ENCODE measurements around the gene KAZN.
"Not testable (repeated sequence)": the region's sequence is repeated elsewhere in the genome, so short reads cannot be mapped to it uniquely, and the experiment has no call there.

KAZN gene

DNA sequence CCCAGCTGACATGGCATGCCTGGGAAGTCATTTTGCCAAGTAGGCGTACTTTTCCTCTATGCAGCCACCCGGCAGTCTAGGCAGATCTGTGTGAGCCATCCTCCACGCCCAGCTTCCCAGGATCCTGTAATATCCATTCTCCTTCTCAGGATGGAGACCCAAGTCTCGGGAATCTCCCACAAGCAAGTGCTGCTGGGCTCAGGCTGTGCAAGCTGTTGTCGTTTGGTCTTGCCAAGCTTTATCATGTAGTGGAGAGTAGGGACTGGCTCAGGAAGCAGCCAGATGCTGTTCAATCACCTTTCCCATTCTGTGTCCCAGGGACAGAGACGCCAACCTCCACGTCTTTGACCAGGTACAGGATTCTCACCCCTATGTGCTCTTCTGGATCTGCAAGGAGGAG, 363.9 kb downstream of the KAZN start:
- DNase-seq = no peak

DNA sequence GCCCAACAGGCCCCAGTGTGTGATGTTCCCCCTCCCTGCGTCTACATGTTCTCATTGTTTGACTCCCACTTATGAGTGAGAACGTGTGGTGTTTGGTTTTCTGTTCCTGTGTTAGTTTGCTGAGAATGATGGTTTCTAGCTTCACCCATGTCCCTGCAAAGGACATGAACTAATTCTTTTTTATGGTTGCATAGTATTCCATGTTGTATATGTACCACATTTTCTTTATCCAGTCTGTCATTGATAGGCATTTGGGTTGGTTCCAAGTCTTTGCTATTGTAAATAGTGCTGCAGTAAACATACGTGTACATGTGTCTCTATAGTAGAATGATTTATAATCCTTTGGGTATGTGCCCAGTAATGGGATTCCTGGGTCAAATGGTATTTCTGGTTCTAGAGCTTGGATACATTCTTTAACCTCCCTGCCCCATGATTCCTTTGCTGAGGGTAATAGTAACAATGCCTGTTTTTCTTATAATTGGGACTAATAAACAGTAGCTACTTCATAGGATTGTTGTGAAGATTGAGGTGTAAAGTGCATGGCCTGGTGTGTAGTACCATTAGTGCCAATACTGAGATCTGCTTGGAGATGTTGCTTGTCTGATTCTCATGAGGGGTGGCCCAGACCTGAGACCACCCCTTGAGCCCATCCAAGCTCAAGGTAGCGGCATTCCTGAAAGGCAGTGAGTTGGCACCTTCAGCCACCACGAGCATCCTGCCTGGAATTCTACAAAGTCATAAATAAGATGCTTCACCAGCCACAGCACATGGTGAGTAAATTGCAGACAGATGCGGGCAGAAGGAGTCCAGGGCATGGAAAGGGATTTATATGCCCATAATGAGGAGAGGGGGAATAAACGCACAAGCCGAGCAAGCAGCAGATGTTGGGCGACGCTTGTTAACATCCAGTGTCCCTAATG, 365.6 kb downstream of the KAZN start:
- DNase-seq = not testable (repeated sequence)

DNA sequence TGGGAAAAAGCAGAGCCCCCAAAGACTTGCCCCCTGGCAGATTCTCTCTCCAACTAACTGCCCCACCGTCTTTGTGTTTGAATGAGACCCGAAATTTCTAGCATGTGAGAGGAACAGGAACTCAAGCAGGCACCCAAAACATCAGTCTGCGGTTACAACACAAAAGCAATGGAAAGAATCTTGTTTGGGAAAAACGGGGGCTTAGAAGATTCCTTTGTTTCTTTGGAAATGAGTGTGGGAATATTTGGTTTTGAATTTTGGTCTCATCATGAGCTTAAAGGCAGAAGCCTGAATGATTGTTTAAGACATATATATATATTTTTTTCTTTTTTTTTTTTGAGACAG, 366.2 kb downstream of the KAZN start:
- DNase-seq = no peak

DNA sequence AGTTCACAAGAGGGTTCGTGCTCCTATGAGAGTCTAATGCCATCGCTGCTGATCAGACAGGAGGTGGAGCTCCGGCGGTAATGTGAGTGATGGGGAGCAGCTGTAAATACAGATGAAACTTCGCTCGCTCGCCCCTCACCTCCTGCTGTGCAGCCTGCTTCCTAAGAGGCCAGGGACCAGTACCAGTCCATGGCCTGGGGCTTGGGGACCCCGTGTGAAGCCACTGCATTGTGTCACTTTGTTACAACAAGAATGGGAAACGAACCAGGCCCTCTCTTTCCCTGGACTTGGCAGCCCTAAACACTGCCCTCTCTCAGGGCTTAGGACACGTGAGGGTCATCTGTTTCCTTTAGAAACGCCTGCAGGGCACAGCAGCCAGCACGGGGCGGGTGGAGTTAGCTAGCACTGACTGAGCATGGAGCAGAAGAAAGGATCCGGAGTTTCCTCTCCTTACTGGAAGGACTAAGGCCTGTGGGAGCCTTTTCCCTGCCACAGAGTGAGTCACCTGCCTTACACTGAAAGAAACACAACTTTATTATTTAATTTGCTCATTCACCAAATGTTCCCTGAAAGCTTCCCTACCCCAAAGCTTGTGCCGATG, 369.9 kb downstream of the KAZN start:
- DNase-seq = no peak

DNA sequence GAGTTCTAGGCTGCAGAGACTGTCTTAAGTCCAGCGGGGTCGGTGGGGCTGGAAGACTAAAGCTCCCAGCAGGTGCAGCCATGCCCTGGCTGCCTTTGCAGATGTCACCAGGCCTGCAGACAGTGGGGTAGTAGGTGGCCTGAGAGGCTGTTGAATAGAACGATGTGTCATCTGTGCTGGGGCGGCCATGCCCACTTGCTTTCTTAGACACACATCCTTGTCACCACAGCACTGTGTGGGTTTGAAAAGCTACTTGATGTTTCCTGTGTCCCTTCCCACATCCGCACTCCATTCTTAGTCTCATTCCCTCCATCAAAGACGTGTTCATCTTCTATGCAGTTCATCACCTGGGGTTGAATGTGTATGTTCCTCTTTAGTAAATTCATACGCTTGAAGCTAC, 370.5 kb downstream of the KAZN start:
- peak; percentile 56 for DNase-seq

DNA sequence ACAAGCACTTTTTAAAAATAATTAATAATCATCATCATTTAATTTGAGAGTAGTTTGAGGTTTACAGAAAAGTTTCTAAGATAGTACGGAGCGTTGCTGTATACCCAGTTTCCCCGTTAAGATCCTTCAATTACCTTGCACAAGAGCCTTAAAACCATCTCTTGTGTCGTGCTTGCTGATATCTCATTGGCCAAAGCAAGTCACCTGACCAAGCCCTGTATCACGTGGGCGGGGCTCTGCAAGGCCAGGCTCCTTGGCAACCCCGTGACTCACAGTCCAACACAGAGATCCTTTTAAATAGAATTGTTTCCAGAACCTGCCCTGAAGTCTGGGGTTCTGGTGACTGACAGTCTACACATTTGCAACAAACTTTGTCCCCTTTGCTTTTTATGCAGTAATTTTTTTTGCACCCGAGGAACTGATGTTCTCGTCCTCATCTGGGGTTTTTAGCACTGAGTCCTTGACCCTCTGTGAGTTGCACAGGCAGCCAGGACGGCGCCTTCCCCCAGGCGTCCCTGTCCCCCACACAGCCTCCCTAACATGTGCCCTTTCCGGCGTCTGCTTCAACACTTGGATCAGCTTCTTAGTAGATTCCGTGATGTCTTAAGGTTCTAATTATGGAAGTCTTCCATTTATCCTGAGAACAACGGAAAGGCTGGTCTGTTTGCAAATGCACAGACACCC, 371.8 kb downstream of the KAZN start:
- peak; percentile 56 for DNase-seq

DNA sequence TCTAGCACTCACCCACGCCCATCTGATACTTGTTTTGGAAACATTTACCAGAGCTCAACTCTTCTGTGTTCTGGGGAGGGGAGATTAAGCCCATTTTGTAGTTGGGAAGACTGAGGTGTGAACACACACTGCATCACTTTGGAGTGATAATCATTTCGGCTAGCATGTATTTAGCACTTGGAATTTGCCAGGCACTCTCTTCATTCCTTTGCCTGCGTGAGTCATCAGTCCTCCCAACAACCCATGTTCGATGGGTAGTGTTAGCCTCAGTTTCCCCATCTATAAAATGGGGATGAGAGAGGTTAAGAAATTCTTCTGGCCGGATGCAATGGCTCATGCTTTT, 372.3 kb downstream of the KAZN start:
- DNase-seq = no peak

DNA sequence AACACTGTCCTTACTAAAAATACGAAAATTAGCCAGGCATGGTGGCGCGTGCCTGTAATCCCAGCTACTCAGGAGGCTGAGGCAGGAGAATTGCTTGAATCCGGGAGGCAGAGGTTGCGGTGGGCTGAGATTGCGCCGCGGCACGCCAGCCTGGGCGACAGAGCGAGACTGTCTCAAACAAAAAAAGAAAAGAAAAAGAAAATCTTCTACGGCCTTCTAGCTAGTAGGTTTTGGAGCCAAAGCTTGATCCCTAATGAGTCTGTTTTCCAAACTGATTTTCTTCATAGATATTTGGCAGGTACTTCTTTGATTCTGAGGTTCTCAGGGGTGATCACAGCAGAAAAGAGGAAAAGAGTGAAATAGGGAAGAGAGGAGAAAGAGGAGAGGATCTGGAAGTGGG, 372.7 kb downstream of the KAZN start:
- no peak for DNase-seq

DNA sequence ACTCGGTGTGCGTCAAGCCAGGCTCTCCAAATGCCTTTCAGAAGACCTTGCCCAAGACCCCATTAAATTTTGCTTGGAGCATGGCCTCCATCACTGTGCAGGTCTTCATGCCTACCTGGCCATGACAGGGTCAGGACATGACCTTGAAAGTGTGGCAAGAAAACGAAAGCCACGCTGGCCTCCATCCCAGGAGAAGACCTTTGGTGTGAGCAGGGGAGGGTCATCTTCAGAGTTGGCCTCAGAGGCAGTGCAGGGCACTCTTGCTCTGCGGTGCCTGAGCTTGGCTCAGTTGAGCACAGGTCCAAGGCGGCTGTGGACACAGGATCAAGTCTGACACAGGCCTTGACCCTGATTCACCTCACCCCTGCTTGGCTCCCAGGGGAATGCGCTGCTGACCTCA, 373.6 kb downstream of the KAZN start:
- no peak for DNase-seq

DNA sequence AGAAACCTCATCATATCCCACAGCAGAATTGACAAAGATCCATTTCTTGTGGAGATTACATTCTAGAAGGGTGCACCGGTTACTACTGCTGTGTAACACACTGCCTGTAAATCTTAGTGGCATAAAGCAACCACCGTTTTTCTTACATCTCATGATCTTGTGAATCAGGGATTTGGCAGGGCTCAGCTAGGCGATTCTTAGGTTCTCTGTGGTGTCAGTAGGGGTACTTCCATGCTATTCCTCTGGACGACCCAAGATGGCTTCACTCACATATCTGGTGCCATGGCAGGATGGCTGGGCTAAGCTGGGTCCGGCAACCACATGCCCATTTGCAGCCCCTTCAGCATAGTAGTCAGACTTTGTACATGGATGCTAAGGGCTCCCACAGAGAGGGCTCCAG, 375.3 kb downstream of the KAZN start:
- DNase-seq = no peak

DNA sequence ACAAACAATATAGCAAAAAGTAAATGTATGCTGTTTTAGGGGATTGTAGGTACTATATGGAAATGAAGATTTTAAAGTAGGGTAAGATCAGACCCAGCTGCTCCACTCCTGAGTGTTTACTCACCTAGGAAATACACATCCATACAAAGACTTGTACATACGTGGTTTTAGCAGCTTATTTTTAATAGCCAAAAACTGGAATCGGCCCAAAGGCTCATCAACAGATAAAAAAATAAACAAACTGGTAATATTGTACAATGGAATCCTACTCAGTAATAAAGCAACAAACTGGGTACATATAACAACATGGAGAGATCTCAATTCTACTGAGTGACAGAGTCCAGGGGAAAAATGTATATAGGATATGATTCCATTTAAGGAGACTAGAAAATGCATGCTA, 375.9 kb downstream of the KAZN start:
- DNase-seq = no peak

DNA sequence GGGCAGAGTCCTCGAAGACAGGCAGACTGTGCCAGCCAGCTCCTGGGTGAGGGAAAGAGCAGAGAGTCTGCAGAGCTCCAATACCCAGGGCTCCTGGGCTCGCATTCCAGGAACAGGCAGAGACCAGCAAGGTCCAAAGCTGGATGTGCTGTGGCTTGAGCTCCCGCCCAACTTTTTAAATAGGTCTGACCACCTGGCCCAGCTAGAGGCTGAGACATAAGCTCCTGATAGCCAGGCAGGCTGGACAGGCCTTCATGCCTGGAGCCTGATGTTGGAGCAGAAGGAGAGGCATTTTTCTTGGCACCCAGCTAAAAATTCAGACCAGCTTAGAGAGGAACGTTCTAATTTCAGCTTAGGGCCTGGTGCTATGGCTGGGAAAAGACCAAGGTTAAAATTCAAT, 376.6 kb downstream of the KAZN start:
- no peak for DNase-seq

DNA sequence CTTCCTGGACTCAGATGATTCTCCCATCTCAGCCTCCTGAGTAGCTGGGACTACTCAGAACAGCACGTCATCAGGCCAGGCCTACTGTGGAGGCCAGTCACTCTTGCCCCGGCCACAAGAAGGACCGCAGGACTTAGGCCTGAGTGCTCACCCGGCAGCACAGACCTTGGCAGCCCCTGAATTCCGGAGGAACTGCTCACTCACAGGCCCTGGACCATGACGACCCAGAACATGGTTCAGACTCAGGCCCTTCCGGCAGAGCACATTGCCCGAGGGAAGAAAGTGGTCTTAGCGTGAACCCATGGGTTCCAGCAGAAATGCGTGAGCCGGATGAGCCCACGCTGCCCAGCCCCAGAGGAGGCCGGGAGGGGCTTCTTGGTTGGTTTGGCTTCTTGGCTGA, 377.8 kb downstream of the KAZN start:
- DNase-seq = no peak

DNA sequence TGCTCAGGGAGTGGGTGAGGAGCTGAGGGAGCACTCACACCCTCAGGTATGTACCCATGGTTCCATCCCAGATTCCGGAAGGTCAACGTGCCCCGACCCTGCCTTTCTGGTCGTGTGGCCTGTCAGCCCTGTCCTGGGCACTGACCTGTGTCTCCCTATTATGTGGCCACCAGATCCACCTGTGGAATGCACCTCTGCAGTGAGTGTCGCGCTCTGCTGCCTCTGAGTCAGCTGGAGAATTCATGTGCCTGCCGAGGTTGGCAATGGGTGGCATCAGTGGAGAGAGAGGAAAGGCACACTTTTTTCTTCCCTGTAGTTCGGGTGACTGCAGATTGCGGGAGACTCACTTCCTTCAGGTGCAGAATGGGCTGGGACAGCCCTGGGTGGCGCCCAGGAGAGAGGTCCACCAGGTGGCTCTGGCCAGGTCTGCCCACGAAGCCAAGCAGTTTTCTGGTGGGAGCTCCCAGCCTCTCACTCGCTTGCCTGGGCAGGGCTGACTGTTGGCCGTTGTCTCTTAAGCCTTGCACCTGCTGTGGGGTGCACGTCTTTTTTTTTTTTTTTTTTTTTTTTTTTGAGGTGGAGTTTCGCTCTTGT, 378.9 kb downstream of the KAZN start:
- DNase-seq = no peak

DNA sequence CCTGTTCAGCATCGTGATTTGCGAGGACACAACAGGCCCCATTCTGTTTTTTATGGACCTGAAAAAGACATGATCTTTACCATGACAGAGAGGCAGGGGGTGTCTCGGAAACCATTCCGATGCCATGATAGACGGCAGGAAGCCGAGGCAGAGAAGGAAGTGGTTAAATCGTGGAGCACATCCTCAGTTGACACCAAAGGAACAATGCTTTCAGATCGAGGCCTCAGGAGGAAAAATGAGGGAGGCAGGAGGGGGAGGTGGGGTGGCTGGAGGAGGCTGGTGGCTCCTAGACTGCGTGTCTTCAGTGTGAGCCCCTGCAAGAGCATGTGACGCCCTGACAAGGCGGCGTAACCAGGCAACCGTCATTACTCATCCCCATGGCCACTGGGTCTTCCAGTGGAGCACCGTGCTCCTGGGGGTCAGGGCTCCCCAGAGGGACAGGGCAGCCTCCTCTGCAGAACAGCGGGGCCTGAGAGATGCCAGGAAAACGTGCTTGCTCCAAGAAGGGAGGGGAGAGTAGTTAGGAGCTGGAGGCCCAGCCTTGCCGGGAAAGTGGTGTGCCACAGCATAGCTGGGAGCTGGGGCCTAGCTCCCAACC, 382.2 kb downstream of the KAZN start:
- DNase-seq = no peak

DNA sequence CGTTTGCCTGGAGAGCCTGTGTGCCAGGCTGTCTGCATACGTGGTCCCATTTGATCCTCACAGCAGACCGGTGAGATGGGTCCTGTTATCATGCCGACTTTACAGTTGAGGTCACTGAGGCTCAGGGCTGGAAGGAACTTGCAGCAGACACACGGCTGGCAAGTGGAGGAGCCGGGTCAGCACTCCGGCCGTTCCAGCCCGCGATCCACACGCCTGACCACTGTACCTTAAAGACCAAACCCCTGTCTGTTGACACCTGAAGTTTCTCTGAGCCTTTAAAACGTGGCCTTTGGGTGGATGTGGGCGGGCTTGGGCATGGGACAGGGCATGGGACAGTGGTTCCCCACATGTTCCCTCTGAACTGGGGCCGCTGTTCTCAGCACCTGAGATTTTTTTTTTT, 383.5 kb downstream of the KAZN start:
- no peak for DNase-seq

DNA sequence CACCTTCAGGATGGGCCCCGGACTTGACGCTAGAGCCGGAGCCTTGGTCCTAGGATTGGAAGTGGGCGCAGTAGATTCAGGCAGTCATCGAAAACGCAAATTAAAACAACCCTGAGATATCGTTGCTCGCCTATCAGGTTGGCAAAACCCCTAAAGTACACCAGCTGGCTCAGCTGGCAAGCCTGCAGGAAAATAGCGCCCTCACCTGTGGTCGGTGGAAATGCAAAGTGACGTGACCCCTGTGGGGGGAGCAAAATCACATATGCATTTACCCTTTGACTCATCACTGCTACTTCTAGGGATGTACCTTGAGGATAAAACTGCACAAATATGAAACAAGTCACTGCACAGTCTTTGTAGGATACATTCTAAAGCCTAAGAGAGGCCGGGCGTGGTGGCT, 384.8 kb downstream of the KAZN start:
- DNase-seq = peak; percentile 5

DNA sequence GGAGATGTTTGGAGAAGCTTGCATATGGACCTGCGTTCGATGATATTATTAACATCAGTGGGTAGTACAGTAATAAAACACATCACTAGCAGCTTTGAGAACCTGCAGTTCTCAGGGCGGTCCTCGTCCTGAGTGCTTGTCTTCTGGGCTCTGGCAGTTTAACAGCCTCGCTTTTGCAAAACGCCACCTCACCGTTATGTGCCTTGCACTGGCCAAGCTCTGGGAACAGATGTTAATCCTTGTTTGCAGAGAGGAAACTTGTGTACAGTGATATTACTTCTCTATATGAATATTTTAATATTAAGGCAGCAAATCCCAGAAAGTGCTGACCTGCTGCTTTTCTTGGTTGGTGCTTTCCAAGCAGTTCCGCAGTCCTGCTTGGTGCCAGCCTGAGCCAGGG, 387.7 kb downstream of the KAZN start:
- no peak for DNase-seq

DNA sequence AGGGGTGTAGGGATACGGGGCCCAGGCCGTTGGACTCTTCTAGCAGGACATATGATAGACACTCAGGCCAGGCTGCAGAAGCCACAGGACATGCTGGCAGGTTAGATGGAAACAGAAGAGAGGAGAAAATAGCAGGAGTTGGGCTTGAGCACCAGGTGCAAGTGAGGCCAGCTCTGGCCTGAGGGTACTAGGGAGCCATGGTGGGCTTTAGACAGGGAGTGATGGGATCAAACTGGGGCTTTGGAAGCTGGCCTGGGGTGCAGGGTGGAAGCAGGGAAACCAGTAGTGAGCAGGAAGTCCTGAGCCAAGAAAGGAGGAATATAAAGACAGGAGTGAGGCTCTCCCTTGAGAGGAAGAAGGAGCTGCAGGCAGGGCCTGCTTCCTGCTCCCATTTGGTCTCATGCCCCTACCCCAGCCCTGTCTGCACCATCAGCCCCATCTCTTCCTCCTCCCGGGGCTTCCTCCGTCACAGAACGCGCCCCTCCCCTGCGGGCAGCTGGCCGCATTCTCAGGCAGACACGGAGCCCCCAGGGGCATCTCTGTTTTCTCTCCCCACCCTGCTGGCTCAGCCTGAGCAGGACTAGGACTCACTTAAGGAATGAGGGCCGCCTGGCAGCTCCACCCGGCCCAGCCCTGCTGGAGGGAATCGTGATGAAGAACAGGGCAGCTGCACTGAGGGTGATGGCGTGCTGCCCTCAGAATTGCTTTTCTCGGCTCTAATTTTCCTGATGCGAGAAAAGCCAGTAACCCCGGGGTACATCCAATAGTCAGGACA, 389.5 kb downstream of the KAZN start:
- DNase-seq = no peak

DNA sequence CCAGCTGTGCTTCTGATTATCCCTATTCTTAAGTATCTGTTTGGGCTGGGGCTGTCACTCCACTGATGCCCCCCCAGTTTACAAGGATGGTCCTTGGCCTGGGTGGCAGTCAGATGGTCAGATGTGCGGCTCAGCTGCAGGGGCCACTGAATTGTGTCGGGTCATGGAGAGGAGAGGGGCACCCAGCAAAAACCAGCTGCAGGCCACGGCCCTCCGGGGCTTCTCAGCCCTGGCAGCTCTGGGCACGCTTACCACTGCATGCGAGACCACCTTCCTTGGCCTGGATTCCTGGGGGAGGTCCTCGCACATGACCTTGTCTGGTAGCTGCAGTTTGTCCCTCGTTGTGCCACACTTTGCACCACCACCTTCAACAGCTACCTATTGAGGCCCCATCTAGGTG, 390.2 kb downstream of the KAZN start:
- no peak for DNase-seq

DNA sequence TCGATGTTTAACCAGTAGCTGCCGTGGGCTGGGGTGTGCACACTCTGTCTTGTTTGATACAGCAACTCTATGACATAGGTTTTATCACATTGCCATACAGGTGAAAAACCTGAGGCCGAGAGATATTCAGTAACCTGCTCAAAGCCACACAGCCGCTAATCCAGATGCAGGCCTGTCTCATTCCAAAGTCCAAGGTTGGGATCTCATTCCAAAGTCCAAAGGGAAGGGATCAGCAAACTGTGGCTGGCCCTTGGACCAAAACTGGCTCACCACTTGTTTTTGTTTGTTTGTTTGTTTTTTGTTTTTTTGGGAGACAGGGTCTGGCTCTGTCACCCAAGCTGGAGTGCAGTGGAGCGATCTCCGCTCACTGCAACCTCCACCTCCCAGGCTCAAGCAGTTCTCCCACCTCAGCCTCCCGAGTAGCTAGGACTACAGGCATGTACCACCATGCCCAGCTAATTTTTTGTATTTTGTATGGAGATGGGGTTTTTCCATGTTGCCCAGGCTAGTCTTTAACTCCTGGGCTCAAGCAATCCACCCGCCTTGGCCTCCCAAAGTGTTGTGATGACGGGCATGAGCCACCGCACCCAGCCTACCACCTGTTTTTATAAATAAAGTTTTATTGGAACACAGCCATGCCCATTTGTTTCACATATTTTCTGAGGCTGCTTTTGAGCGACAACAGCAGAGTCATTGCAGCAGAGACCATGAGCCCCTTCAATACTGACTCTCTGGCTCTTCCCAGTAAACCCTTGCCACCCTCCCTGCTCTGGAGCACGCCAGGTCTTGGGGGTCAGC, 391.6 kb downstream of the KAZN start:
- no peak for DNase-seq

DNA sequence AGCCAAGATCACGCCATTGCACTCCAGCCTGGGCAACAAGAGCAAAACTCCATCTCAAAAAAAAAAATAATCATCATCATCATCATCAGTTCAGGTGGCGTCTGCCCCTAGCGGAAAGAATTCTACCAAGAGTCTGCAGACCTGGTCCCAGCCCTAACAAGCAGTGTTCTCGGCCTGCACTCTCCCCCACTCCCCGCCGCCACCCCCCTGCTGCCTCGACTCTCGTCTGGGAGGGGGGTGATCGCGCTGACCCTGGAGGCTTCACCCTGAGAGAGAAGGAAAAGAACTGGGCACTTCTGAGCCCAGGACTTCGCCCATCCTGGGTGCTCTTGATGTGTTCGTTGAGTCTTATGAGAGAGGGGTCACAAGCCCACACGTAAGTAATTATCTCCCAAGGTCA, 394.9 kb downstream of the KAZN start:
- DNase-seq = no peak

Measured in stimulated activated CD4-positive, alpha-beta T cell treated with anti-CD3 and anti-CD28 coated beads, Interleukin-15, amount 100 ng/mL, for 24 hours (primary cell).